ENCODE data around the gene SLC7A6. TPM values are rescaled to one million over a fixed set of nuclear protein-coding genes. Genes with fewer than 3 reads are reported as not detected.

SLC7A6 gene
- polyA plus RNA-seq, 2 of the 4 experiments (the other 2 are of a cell fraction) = 31.1 to 32.9 TPM

GRCh38 chr16:68350813-68351350 lies 86.6 kb downstream of the SLC7A6 start:
- POLR2A ChIA-PET = no interaction called here
- CTCF ChIA-PET = interaction anchor here (1.0 kb wide), 1 partner anchor 13 kb away, joined by 3 read pairs; no protein-coding TSS in a partner anchor
- no peak for DNase-seq (ENCODE audit: low read depth in 1 of 2, low spot score in 1 of 2)
- Histone ChIP-seq H3K4me1 (no peaks in the 10 kb centered on the region), H3K27ac (no peak overlapping the region), H3K4me3 (no peak overlapping the region), H3K4me2 (no peak overlapping the region), H3K9me3 (no peaks in the 10 kb centered on the region)
- FAIRE-seq = no peak
- no peak for ATAC-seq
- 93% methylated on average over 10 of the region's 10 CpGs for WGBS (ENCODE audit: missing lambda C conversion rate)
- no peak for TF ChIP-seq ESRRA (IDR thresholded peaks at IDR 0.05; ENCODE audit: borderline replicate concordance, low read length)
- TF ChIP-seq EP300 (IDR thresholded peaks at IDR 0.05) = no peak

Small RNAs within 50 kb of the gene (small RNA-seq; reads per million reads assigned to genes)
- gene RNU4-30P (0 to 1.3 (median 0.02) reads per million in 6 experiments), gene RNU6-1262P (0 reads per million in 6 experiments)

Other genes with a start within 250 kb of the SLC7A6 start
- not detected in 2 replicates for gene DPEP2NB, start 248.6 kb upstream of the SLC7A6 start, polyA plus RNA-seq (2011; rRNA removed)
- gene DPEP2NB, start 248.6 kb upstream of the SLC7A6 start, polyA plus RNA-seq (2017; fragmentation: RNase III; extraction: RNeasy Plus Mini Kit Qiagen cat#74134 plus additional on column Dnase treatment) = not detected in 3 replicates
- gene DDX28, start 241.3 kb upstream of the SLC7A6 start, polyA plus RNA-seq (2011; rRNA removed) = 14.0 and 18.3 TPM in 2 replicates
- gene DDX28, start 241.3 kb upstream of the SLC7A6 start, polyA plus RNA-seq (2017; fragmentation: RNase III; extraction: RNeasy Plus Mini Kit Qiagen cat#74134 plus additional on column Dnase treatment) = 13.8 to 14.9 TPM (median 14.6 TPM) in 3 replicates
- 20.7 and 21.5 TPM in 2 replicates for gene DUS2, start 241.2 kb upstream of the SLC7A6 start, polyA plus RNA-seq (2011; rRNA removed)
- 20.8 to 22.8 TPM (median 21.7 TPM) in 3 replicates for gene DUS2, start 241.2 kb upstream of the SLC7A6 start, polyA plus RNA-seq (2017; fragmentation: RNase III; extraction: RNeasy Plus Mini Kit Qiagen cat#74134 plus additional on column Dnase treatment)
- 23.9 and 32.4 TPM in 2 replicates for gene NFATC3, start 179.2 kb upstream of the SLC7A6 start, polyA plus RNA-seq (2011; rRNA removed)
- gene NFATC3, start 179.2 kb upstream of the SLC7A6 start, polyA plus RNA-seq (2017; fragmentation: RNase III; extraction: RNeasy Plus Mini Kit Qiagen cat#74134 plus additional on column Dnase treatment) = 11.8 to 13.3 TPM (median 12.5 TPM) in 3 replicates
- 0.04 and 0.08 TPM in 2 replicates for gene ESRP2, start 28.4 kb upstream of the SLC7A6 start, polyA plus RNA-seq (2011; rRNA removed)
- 0.07 to 0.10 TPM (median 0.09 TPM) in 3 replicates for gene ESRP2, start 28.4 kb upstream of the SLC7A6 start, polyA plus RNA-seq (2017; fragmentation: RNase III; extraction: RNeasy Plus Mini Kit Qiagen cat#74134 plus additional on column Dnase treatment)
- 4.8 and 5.7 TPM in 2 replicates for gene PLA2G15, start 19.2 kb upstream of the SLC7A6 start, polyA plus RNA-seq (2011; rRNA removed)
- 7.5 to 8.7 TPM (median 7.7 TPM) in 3 replicates for gene PLA2G15, start 19.2 kb upstream of the SLC7A6 start, polyA plus RNA-seq (2017; fragmentation: RNase III; extraction: RNeasy Plus Mini Kit Qiagen cat#74134 plus additional on column Dnase treatment)
- 11.0 and 11.9 TPM in 2 replicates for gene SLC7A6OS, start 46.4 kb downstream of the SLC7A6 start, polyA plus RNA-seq (2011; rRNA removed)
- gene SLC7A6OS, start 46.4 kb downstream of the SLC7A6 start, polyA plus RNA-seq (2017; fragmentation: RNase III; extraction: RNeasy Plus Mini Kit Qiagen cat#74134 plus additional on column Dnase treatment) = 10.4 to 11.5 TPM (median 10.9 TPM) in 3 replicates
- gene PRMT7, start 46.5 kb downstream of the SLC7A6 start, polyA plus RNA-seq (2011; rRNA removed) = 37.1 and 37.6 TPM in 2 replicates
- gene PRMT7, start 46.5 kb downstream of the SLC7A6 start, polyA plus RNA-seq (2017; fragmentation: RNase III; extraction: RNeasy Plus Mini Kit Qiagen cat#74134 plus additional on column Dnase treatment) = 44.7 to 47.2 TPM (median 46.3 TPM) in 3 replicates
- 0.04 and 0.07 TPM in 2 replicates for gene SMPD3, start 184.0 kb downstream of the SLC7A6 start, polyA plus RNA-seq (2011; rRNA removed)
- gene SMPD3, start 184.0 kb downstream of the SLC7A6 start, polyA plus RNA-seq (2017; fragmentation: RNase III; extraction: RNeasy Plus Mini Kit Qiagen cat#74134 plus additional on column Dnase treatment) = 0.12 to 0.24 TPM (median 0.13 TPM) in 3 replicates